ENCODE measurements around the gene NEK9.

GRCh38 chr14:75090353-75090752, 36.5 kb downstream of the NEK9 start:
- TF ChIP-seq MYC (IDR thresholded peaks at IDR 0.05; ENCODE audit: low read depth, low read length) (no peak), POLR2A (IDR thresholded peaks at IDR 0.05; ENCODE audit: extremely low read depth, insufficient read length) (no peak), CTCF (IDR thresholded peaks at IDR 0.05; ENCODE audit: low read depth, low read length) (no peak)

Measured in NB4 (cell line).